Right ventricle myocardium superior (tissue), 1 donor: Measurements from ENCODE around the gene LTBP1. TPM values are rescaled to one million over a fixed set of nuclear protein-coding genes. Genes with fewer than 3 reads are reported as not detected.
"Not testable (repeated sequence)": the region's sequence is repeated elsewhere in the genome, so short reads cannot be mapped to it uniquely, and the experiment has no call there.

Experiments used
- ATAC-seq: fragments of 200-7000 bp; cut with Tn5 transposase; one replicate; pipeline ENCODE4 v1.9.1; 2020; ENCODE audit warnings: mild to moderate bottlenecking; ENCODE audit not compliant: poor library complexity
- DNase-seq: peaks from one replicate; pipeline ENCODE4 v3.0.0-alpha.2; 2020
- intact Hi-C: fragments of 100-400 bp; cut with DNase I; formaldehyde crosslinking; loops from one replicate; pipeline ENCODE4 v1.11.2; 2022
- long read RNA-seq: library from polyadenylated mRNA; unstranded; transcript quantifications from one replicate; pipeline ENCODE4 v2.0.0, GENCODE V29; 2021
- total RNA-seq: library from RNA; stranded (reverse); fragmentation: NEBNext Ultra II Directional; extraction: Animal tissue kit (Norgen Biotek cat#: 25700); gene quantifications from one replicate; pipeline ENCODE4 v1.2.1, GENCODE V29; 2021
- donor health status: DM: no; HTN: yes; CAD: no; lungs with severe emphysema.

LTBP1 gene, protein sequence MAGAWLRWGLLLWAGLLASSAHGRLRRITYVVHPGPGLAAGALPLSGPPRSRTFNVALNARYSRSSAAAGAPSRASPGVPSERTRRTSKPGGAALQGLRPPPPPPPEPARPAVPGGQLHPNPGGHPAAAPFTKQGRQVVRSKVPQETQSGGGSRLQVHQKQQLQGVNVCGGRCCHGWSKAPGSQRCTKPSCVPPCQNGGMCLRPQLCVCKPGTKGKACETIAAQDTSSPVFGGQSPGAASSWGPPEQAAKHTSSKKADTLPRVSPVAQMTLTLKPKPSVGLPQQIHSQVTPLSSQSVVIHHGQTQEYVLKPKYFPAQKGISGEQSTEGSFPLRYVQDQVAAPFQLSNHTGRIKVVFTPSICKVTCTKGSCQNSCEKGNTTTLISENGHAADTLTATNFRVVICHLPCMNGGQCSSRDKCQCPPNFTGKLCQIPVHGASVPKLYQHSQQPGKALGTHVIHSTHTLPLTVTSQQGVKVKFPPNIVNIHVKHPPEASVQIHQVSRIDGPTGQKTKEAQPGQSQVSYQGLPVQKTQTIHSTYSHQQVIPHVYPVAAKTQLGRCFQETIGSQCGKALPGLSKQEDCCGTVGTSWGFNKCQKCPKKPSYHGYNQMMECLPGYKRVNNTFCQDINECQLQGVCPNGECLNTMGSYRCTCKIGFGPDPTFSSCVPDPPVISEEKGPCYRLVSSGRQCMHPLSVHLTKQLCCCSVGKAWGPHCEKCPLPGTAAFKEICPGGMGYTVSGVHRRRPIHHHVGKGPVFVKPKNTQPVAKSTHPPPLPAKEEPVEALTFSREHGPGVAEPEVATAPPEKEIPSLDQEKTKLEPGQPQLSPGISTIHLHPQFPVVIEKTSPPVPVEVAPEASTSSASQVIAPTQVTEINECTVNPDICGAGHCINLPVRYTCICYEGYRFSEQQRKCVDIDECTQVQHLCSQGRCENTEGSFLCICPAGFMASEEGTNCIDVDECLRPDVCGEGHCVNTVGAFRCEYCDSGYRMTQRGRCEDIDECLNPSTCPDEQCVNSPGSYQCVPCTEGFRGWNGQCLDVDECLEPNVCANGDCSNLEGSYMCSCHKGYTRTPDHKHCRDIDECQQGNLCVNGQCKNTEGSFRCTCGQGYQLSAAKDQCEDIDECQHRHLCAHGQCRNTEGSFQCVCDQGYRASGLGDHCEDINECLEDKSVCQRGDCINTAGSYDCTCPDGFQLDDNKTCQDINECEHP (N-terminal part only)
- 79.9 TPM for total RNA-seq
- long read RNA-seq, full-length matches to known transcripts, result 10 of 47 reads
- long read RNA-seq, partial matches to known transcripts, result 29 of 47 reads
- long read RNA-seq, other reads (novel, unspliced or antisense), result 8 of 47 reads

DNA sequence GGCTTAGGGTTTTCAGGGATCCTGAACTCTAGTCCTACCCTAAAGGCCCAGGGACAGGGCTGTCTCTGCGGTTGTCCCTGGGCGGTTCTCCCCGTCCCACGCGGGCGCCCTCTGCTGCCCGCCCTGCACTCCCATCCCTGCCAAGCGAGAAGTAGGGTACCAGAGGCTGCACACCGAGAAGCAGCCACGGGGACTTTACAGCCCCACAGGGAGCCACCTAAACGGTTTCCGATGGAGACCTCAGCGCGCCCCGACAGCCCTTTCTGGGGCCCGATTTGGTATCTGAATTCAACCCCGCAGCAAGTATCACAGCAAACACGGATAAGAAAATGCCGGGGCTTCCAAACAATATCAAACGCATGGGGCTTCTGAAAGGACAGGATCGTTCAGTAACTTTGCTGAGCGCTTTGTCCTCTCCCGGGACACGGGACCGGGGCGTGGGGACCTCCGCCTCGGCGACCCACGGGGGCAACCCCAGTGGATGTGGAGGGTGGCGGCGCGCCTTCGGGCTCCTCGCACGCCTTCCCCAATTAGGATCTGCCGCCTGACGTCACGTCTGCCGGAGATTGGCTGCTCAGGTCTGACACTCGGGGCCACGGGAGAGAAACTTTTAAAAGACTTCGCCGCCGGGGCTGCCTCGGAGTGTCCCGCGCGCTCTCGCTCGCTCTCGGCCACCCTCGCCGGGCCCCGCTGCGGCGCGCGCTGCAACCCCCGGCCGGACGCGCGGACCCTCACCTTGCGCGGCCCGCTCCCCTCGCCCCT lies at the start of gene LTBP1:
Gene LTBP1 (plus strand): TSS at position 640 of the 762 bp plus-strand sequence. CDS start 372 bp downstream, outside the sequence.
- ATAC-seq (peak; percentile 90), DNase-seq (peak; percentile 87)
- intact Hi-C loops, result loop anchor here (5.0 kb wide), 2 partner anchors 86 to 164 kb away; no protein-coding TSS in a partner anchor

DNA sequence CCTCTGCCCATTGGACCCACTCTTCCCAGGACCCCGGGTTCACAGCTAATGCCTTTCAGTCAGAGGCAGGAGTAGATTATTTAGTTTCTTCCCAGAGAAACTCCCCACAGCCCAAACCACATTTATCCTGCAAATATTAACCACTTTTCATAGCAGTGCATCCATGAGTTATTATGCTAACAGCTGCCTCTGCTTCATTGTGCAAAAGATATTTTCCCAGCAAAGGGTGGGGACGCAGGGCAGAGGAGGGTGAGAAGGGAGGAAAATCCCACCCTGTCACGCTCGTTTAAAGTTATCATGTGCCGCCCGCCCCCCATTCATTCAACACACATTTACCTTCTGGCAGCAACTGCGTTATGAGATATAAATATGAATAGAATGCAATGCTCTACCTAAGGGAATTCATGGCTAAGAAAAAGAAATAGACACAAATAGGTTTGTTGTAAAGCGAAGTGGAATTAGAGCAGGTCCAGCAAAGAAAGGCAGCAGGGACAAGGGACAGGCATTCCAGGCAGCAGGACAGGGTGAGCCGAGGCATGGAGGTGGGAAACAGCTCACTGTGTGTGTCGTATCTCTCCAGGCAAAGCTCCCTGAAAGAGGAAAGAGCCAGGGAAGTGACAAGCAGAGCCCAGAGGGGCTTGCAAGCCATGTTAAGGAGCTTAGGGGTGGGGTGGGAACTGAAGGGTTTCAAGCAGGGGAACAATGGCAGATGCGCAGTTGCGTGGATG lies 46.3 kb upstream of the LTBP1 start:
- intact Hi-C loops, result no loop called here
- DNase-seq (no peak), ATAC-seq (no peak)

DNA sequence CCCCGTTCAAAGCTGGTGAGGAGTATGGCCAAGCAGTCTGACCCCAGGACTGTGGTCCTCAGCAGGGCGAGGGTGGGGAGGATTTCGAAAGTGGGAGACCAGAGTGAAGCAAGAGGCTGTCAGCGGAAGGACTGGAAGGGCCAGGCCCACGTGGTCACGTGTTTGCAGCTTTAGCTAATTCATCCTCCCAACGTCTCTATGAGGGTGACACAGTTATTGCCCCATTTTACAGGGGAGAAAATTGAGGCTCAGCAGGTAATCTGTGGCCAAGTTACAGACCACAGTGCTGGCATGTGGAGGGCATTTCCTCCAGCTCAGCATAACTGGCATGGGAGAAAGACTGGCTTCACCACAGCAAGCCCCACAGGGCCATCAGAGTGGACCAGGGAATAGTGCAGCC lies 45.4 kb upstream of the LTBP1 start:
- ATAC-seq, result no peak
- DNase-seq, result no peak
- intact Hi-C loops, result no loop called here

DNA sequence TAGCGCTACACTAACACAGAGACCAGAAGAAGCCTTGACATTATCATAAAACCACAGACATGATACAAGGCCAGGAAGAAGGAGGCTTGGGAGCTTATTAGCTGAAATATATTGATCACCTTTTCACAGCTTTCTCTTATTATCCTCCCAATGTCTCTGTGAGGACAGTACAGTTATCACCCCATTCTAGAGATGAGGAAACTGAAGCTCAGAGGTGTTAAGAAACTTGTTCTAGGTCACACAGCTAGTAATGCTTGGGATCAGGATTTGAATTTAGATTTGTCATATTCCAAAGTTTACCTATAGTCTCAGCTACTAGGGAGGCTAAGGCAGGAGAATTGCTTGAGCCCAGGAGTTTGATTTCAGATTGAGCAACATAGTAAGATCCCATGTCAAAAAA lies 44.6 kb upstream of the LTBP1 start:
- intact Hi-C loops, result no loop called here
- ATAC-seq (no peak), DNase-seq (no peak)

DNA sequence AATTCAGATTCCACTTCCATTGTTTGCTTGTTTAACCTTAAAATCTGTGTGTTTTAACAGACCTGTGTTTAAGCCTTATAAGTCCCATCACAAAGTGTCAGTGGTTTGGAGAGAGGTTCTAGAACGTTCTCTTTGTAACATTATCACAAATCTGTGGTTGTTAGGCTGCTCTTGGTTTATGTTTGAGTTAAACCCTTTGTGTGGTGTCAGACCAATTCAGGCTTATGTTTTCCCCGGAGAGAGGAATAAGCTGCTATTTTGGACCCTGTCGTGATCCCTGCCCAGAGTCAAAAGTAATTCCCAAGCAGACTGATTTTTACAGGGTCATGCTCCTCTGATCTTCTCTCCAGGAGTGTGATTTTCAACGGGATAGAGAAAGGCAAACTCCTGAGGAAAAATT lies 43.8 kb upstream of the LTBP1 start:
- no peak for DNase-seq
- intact Hi-C loops, result no loop called here
- no peak for ATAC-seq

DNA sequence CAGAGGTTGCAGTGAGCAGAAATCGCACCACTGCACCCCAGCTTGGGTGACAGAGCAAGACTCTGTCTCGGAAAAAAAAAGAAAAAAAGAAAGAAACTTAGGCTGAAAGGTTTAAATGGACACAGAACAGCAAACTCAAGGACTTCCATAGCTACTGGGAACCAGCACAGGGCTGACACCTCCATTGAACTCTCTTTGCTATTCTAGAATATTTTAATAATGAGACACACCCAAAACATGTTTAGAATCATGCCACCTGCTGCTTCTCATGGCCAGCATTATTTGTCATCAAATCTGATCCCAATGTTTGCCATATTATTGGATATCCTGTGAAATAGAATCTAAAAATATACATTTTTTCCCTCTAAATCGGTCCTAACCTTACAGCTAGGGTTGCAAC lies 42.7 kb upstream of the LTBP1 start:
- intact Hi-C loops, result no loop called here
- no peak for ATAC-seq
- no peak for DNase-seq

DNA sequence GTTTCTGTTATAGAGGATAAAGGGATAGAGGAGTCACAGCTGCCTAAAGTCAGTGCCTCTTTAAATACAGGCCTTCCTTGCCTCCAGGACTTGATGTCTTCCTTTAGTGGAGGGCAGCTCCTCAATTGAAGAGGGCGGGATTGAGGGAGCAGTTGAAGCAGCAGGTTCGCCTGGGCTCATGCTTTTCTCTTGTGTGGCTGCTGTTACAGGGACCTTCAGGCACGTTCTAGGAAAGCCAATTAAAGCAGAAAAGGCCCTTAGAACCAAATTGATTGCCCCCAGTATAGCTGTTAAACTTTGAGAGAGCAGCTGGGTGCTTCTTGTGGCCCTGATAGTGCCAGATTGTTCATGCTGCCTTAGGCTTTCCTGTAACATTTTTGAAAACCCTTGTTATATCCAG lies 42.0 kb upstream of the LTBP1 start:
- DNase-seq, result no peak
- intact Hi-C loops, result no loop called here
- ATAC-seq, result no peak

DNA sequence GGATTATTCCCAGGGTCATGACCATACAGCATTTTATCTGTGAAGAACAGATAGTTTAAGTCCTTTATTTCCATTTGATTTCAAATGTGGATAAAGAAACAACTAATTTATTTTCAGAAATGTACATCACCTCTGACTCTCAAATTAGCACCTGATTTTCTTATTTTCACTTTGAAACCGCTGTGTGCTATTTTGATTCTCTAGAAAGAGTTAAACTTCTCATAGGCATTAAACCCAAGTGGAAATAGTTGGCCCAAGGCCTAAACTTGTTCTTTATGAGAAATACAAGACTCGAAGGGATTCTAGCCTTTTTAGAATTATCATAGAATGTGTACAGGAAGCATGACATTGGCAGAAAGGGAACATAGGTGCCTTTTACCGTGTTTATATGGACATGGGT lies 41.5 kb upstream of the LTBP1 start:
- no peak for ATAC-seq
- DNase-seq, result no peak
- intact Hi-C loops, result no loop called here

DNA sequence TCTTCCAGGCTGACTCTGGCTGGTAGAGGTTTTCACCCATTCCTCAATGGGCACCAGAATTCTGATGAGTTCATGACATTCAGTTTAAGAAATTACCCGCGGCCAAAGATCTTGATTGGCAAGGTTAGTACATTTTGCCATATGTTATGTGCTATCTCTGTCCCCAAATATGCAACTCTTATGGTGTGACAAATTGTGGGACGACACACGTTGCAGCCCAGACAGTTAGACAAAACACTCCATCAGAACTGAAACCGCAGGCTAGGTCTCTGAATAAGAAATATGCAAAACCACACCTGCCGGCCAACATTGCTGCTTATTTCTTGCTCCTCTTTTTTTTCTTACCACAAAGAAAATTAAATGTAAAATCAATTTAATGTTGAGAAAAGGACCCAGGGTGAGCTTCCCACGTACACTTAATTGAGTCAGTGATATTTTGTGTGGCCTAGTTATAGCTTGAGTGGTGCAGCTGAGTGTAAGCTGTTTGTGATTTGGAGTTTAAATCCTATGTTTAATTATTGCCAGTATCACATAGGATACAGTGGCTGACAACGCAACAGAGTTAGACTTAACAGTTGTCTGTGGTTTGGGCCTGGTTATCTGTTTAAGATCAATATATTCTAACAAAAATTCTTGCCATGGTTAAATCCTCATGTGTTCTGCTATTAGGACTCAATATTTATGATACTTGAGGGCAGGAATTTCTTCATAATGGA lies 35.7 kb upstream of the LTBP1 start:
- ATAC-seq, result no peak
- intact Hi-C loops, result no loop called here
- DNase-seq, result no peak

DNA sequence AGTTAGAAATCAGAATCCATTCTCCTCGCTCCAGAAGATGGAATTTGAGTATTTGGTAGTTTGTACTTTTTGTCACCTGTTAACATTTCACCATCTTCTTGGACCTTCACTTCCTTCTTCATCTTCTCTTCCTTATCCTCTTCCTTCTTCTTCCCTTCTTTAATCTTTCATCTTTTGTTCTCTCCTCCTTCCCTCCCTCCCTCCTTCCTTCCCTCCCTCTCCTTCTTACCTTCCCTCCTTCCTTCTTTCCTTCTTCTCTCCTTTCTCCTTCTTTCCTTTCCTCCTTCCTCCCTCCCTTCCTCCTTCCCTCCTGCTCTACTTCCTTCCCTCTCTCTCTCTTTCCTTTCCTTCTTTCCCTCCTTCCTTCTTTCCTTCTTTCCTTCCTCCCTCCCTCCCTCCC lies 31.1 kb upstream of the LTBP1 start:
- intact Hi-C loops, result no loop called here
- DNase-seq, result no peak
- no peak for ATAC-seq

DNA sequence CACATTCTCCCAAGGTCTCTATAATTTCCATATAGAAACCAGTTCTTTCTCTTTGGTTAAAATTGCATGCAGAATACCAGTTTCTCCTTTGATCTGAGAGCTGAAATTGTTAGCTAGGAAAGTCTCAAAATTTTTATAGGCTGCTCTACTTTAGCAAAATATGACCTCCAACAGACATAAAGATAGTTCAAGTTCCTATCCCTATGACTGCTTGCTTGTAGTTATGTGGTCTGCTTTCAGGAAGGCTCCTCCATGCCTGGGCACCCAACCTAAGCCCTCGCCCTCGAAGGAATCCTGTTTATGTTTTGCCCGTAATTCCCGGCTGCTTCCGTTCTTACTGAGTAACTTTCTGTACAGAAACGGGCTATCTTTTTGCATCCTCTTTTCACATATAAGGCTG lies 28.0 kb upstream of the LTBP1 start:
- ATAC-seq, result no peak

DNA sequence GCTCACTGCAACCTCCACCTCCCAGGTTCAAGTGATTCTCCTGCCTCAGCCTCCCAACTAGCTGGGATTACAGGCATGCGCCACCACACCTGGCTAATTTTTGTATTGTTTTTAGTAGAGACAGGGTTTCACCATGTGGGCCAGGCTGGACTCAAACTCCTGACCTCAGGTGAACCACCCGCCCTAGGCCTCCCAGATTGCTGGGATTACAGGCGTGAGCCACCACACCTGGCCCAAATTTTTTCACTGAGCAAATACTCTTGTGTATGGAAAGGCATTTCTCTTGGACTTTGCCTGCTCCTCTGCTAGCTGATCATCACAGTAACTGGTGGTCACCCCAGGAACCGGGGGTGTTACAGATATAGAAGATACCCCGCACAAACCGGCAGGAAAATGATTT lies 26.9 kb upstream of the LTBP1 start:
- DNase-seq, intact Hi-C loops, ATAC-seq: not testable (repeated sequence)

More for the DNA sequence above, 28.0 kb upstream of the LTBP1 start:
- intact Hi-C loops, result no loop called here
- no peak for DNase-seq

DNA sequence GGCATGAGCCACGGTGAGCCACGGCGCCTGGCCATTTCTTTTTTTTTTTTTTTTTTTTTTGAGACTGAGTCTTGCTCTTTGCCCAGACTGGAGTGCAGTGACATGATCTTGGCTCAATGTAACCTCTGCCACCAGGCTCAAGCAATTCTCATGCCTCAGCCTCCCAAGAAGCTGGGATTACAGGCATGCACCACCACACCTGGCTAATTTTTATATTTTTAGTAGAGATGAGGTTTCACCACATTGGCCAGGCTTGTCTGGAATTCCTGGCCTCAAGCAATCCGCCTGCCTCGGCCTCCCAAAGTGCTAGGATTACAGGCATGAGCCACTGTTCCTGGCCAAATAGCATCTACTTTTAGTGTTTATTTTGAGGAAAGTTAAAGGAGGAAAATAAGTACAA lies 25.3 kb upstream of the LTBP1 start:
- DNase-seq, intact Hi-C loops, ATAC-seq: not testable (repeated sequence)

DNA sequence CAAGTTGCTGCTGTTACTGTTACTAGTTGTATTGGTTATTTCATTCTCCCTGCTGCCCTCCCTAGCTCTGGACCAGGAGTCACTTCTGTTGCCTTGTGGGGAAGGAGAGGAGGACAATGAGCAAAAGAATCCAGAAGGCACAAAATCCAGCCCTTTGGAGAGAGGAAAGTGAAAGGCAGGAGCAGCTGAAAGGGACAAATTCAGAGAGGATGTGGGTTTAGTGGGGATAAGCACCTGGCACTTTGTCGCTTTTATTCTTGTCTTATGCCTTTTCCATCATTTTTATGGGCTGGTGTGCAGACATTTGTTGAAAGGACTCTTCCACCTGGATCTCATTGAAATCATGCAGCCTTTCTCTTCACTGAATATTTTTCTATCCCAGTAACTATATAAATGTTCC lies 24.3 kb upstream of the LTBP1 start:
- intact Hi-C loops, result no loop called here
- DNase-seq (no peak), ATAC-seq (no peak)

DNA sequence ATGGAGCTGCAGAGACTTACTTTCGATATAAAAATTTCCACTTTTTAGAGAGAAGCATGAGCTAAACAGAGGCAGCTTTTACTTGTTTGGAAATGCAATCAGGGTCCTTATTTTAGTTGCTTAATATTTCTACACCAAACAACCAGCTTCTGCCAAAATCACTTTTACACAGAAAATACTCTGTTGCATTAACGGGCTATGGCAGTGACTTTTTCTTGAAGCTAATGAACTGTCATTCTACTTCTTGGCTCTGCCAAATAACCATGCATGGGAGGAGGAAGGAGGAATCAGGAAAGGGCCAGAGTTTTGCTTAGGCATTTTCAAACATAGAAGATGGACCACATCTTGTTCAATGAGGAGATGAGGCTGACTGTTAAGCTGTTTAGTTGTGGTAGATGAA lies 23.6 kb upstream of the LTBP1 start:
- intact Hi-C loops, result no loop called here
- ATAC-seq (no peak), DNase-seq (no peak)

DNA sequence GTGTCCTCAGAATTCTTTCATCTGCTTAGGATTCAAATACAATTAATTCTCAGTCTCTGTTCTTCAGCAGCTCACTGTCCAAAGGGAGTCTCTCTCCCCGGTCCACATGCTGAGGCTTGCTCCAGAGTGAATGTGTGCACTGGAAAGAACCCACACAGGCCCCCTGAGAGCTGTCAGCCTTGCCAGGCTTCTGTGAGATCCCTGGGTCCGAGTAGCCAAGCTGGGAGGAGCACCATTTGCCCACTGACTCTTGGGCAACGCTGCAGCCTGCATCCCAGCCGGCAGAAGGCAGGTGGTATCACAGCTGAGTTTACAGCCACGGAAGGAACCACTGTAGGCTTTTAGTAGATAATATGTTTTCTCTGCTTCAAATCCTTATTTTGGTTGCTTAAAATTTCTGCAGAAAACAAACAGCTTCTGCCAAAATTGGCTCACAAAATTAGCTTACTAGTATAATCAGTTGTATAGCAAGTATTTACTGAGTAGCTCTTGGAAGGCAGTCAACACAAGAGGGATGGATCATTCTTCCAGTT lies 21.4 kb upstream of the LTBP1 start:
- ATAC-seq (no peak), DNase-seq (no peak)
- intact Hi-C loops, result no loop called here
